GOT3 (cell line): Measurements from ENCODE around the gene SEMA3B.
"Not testable (repeated sequence)": the region's sequence is repeated elsewhere in the genome, so short reads cannot be mapped to it uniquely, and the experiment has no call there.

Experiments used
- DNase-seq: peaks from one replicate; lab custom pipeline; 2025; ENCODE audit warnings: mixed read lengths; lab: John Stamatoyannopoulos, UW

SEMA3B gene

DNA sequence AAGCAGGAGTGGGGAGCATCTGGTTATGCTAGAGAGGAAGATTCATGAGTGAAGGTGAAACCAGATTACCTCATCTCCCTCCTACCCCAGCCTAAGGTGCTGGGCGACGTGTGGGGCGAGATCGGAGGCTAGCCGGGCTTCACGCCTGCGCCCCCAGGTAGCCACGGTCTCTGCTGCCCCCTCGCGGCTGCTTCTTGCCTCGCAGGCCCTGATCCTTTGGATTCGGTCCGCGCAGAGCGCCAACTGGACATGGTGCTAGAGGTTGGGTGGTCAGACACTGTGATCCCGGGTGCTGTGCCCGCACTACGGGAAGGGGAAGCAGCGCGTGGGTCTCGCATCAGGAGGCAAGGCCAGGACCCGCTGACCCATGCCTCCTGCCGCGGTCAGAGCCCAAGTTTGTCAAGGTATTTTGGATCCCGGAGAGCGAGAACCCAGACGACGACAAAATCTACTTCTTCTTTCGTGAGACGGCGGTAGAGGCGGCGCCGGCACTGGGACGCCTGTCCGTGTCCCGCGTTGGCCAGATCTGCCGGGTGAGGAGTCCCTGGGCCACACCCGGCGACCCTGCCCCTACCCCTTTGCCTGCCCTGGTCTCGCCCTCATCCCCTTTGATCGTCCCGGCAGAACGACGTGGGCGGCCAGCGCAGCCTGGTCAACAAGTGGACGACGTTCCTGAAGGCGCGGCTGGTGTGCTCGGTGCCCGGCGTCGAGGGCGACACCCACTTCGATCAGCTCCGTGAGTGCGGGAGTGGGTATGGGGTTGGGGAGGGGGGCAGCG is 4.2 kb downstream of the SEMA3B start:
- peak; percentile 55 for DNase-seq

GRCh38 chr3:50273689-50274065 is 4.7 kb downstream of the SEMA3B start:
- no peak for DNase-seq

- DNase-seq = no peak
Observed at GRCh38 chr3:50274371-50275104, 5.6 kb downstream of the SEMA3B start.

DNA sequence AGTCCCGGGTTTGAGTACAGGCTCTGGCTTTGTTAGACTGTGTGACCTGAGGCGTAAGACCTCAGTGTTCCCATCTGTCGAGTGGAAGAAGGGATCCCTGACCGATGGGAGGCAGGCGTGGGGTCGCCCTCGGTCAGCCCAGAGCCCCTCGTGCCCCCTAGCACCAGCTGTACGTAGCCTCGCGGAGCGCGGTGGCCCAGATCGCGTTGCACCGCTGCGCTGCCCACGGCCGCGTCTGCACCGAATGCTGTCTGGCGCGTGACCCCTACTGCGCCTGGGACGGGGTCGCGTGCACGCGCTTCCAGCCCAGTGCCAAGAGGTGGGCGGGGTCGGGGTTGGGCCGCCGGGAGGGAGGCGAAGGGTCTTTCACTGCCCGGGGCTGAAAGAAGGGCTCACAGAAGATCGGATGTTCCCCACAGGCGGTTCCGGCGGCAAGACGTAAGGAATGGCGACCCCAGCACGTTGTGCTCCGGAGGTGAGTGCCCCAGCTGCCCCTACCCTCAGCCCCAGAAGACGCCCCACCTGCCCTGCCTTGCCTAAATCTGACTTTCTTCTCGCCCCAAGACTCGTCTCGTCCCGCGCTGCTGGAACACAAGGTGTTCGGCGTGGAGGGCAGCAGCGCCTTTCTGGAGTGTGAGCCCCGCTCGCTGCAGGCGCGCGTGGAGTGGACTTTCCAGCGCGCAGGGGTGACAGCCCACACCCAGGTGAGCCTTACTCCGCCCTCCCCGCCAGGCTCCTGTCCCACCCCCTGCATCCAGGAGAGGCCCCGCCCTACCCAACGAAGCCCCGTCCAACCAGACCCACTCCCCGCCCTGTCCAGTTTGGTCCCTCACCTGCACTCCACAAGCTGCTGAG is 6.4 kb downstream of the SEMA3B start:
- no peak for DNase-seq

GRCh38 chr3:50275996-50276761 is 7.2 kb downstream of the SEMA3B start:
- no peak for DNase-seq

GRCh38 chr3:50276762-50277101 is 7.8 kb downstream of the SEMA3B start:
- no peak for DNase-seq

DNA sequence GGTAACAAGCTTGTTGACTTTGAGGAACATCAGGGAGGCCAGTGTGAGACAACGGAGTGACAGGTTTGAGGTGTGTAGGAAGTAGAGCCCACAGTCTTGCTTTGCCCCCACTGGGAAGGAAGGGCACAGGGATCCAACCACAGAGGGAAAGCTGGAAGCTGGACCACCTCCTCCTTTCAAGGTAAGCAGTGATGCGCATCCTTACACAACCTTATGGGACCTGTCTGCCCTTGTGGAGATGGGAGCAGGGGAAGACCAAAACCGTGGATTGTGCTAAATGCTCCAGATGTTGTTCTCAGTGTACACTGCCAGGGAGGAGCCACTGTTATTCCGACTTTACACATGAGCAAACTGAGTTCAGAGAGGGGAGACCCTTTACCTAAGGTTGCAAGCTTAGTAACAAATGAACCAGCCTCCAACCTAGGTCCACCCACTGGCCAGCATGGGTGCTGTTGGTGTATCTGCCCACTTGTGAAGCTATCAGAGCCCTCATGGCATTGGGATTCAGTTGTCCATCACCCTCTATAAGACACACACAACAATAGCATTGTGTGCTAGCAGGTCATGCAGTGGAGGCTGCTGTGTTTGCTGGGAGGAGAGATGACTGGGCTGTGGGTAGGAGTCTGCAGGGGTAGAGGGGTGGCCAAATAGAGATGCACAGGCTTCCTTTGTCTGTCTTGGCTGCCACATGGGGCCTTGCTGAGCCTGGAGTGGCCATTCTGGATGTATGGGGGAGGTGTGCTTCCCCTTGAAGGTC is 9.4 kb downstream of the SEMA3B start:
- DNase-seq = no peak

DNA sequence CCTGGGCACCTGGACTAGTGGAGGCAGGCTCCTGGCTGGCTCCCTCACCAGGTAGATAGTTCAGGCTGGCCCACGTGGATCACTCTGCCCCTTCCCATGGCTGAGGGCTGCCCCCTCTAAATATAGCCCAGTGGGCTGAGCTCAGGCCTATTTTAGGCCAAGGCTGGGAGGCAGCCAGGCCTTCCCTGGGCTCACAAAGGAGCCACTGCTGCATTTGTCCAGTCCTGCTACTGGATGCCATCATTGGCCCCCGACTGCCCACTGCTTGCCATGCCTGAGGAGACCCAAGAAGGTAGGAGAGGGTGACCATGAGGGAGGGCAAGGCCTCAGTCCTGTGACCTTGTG is 9.9 kb downstream of the SEMA3B start, which contains the start of gene LSMEM2:
Gene LSMEM2 (plus strand): TSS at position 208 of the 345 bp plus-strand sequence. CDS start 27 bp downstream, at position 235.
- DNase-seq = no peak

DNA sequence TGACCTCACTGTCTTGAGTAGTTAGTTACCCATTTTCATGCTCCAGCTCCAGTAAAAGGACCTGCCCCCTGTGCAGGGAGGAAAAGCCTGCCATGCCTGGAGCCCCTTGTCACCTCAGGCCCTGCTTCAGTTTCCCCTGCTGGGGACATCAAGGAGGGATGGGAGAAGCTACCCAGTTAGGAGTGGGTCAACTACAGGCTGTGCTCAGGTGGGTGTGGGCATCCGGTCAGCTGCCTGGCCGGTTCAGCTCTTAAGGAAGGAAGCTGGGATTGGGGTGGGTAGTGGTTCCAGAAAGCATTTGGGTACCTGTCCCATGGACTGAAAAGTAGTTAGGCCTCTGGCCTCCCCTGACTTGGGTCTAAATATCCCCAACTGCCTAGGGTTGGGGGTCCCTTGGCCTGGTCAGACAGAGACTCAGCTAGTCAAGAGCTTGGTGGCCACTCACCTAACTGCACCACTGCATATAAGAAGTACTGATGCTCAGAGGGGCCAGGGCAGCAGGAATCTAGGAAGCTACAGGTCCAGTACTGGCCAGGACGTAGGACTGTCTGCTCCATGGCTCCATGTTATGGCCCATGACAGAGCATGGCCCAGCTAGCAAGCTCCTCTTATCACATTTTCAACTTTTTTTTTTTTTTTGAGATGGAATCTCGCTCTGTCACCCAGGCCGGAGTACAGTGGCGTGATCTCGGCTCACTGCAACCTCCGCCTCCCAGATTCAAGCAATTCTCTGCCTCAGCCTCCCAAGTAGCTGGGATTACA is 10.5 kb downstream of the SEMA3B start:
- DNase-seq = no peak

DNA sequence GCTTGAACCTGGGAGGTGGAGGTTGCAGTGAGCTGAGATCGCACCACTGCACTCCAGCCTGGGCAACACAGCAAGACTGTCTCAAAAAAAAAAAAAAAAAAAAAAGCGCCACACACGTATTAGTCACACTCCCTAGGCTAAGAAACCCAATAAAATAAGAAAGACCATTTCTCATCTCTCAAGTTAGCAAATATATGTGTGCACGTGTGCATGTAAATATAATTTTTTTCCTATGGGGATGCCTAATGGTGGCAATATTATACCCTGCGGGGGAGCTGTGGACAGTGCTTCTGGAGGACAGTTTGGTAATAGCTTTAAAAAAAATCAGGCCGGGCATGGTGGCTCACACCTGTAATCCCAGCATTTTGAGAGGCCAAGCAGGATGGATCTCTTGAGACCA is 15.2 kb downstream of the SEMA3B start:
- not testable (repeated sequence) for DNase-seq

GRCh38 chr3:50286322-50287227 is 17.6 kb downstream of the SEMA3B start:
- no peak for DNase-seq

- no peak for DNase-seq
Observed at GRCh38 chr3:50287262-50287661, 18.3 kb downstream of the SEMA3B start.

GRCh38 chr3:50288387-50289007 is 19.6 kb downstream of the SEMA3B start:
- no peak for DNase-seq

GRCh38 chr3:50289130-50289529 is 20.2 kb downstream of the SEMA3B start:
- no peak for DNase-seq

GRCh38 chr3:50290161-50290641 is 21.3 kb downstream of the SEMA3B start:
- no peak for DNase-seq

DNA sequence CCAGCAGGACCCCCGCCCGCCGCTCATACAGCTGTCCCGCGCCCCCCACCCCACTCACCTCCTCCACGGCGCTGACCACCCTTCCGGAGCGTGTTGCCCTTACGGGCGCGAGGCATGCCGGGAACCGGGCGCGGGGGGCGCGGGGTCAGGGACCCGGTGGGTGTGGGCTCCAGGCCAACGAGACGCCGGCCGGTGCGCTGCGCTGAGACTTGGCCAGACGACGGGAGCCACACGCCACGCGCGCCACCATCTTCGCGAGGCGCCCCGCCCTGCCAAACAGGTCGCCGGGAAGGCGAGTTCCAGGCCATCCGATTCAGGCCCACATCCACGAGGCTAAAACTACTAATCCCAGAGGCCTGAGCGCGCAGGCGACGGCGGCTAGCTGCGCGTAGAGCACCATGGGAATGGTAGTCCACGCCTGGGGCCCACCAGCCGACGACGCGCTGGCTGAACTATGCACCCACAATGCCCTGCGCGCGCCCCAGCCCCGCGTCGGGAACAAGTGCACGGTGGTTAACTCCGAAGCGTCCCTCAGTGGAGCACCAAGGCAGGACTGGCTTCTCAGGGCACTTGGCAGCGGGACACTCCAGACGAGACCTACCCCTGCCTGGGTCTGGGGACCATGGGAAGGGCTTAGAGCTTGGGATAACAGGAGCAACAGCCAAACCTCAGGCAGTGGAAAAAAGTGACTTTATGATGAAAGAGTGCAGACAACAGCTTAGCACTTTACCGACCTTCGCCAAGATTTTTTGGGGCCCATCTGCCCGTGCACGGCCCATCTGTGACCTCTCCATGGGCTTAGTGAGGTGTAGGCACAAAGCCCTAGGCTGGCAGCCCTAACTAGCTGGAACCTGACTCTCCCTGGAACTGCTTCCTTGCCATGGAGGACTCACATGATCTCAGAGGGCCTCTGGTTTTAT is 23.5 kb downstream of the SEMA3B start, which contains the start of gene IFRD2:
Gene IFRD2 (minus strand): TSS at position 271 of the 920 bp plus-strand sequence. CDS start 155 bp downstream, at position 116.
- DNase-seq = peak; percentile 90

- DNase-seq = no peak
Observed at GRCh38 chr3:50293079-50293801, 24.3 kb downstream of the SEMA3B start.
